Endothelial cell of umbilical vein (primary cell): ENCODE data around the gene MCF2L.

Experiments
- EZH2 ChIP-seq: IDR thresholded peaks from 2 replicates; pipeline ENCODE4 v1.6.1; 2012; ENCODE audit warnings: borderline replicate concordance, low read depth, mild to moderate bottlenecking, moderate library complexity, low read length, inconsistent platforms; ENCODE audit not compliant: severe bottlenecking
- POLR2AphosphoS5 ChIP-seq: IDR thresholded peaks from 2 replicates; pipeline ENCODE4 v1.6.1; 2012; ENCODE audit warnings: low read depth, mild to moderate bottlenecking, control low read depth, low read length, moderate library complexity; ENCODE audit not compliant: insufficient read depth
- TF ChIP-seq, protein P1 (sequence below), 2 donors: IDR thresholded peaks; 1 replicate in 1 of 2; 2 replicates in 1 of 2; pipeline ENCODE4 v1.5.1; 2011; ENCODE audit warnings: low read length in 2 of 2, mild to moderate bottlenecking in 2 of 2, moderate library complexity in 2 of 2, control low read depth in 1 of 2, inconsistent platforms in 1 of 2, low read depth in 1 of 2; ENCODE audit not compliant: insufficient read depth in 1 of 2; ENCODE audit errors: extremely low read depth in 1 of 2
- TF ChIP-seq, protein P2 (sequence below): IDR thresholded peaks from 2 replicates; pipeline ENCODE4 v1.6.1; 2011; ENCODE audit not compliant: insufficient read depth, insufficient read length

DNA sequence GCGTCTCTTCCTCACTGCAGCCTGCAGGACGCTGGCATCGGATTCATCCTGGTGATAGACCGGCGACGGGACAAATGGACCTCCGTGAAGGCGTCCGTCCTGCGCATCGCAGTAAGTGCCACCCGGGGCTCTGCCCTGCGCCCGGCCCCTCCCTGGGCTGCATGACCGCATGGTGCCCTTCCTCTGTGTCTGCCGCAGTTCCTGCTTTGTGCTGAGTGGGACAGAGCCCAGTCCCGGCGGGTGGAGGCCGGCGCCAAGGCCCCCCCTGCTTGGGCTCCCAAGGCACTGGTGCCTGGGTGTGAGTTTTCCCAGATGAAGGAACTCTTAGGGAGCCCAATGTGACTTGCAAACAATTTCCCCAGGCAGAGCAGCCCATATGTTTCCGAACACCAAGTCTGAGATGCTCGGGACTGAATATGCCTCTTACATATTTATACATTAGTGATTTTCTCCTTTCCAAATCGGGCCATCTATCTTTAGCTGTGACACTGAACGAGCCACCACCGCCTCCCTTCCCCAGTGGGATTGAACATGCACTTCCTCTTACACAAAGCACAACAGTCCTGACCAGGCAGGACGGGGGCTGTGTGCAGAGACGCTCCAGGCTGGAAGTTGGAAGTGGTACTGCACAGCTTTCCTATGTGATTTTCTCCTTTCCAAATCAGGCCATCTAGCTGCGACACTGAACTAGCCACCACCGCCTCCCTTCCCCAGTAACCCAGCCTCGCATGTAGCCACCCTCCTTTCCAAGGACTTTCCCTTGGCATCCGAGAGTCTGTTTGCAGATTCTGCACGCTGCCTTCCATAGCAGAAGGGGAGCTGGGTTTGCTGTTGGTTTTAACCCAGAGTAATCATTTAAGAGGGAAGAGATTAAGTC, 76.5 kb downstream of the MCF2L start:
- TF ChIP-seq EZH2 = no peak
- no peak for TF ChIP-seq POLR2AphosphoS5
- TF ChIP-seq, protein P1, sequence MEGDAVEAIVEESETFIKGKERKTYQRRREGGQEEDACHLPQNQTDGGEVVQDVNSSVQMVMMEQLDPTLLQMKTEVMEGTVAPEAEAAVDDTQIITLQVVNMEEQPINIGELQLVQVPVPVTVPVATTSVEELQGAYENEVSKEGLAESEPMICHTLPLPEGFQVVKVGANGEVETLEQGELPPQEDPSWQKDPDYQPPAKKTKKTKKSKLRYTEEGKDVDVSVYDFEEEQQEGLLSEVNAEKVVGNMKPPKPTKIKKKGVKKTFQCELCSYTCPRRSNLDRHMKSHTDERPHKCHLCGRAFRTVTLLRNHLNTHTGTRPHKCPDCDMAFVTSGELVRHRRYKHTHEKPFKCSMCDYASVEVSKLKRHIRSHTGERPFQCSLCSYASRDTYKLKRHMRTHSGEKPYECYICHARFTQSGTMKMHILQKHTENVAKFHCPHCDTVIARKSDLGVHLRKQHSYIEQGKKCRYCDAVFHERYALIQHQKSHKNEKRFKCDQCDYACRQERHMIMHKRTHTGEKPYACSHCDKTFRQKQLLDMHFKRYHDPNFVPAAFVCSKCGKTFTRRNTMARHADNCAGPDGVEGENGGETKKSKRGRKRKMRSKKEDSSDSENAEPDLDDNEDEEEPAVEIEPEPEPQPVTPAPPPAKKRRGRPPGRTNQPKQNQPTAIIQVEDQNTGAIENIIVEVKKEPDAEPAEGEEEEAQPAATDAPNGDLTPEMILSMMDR (IDR thresholded peaks at IDR 0.05; ENCODE audit: extremely low read depth in 1 of 2, insufficient read depth in 1 of 2, low read depth in 1 of 2, low read length in 2 of 2) = no peak
- TF ChIP-seq, protein P2, sequence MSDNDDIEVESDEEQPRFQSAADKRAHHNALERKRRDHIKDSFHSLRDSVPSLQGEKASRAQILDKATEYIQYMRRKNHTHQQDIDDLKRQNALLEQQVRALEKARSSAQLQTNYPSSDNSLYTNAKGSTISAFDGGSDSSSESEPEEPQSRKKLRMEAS = no peak
